Stimulated activated CD8-positive, alpha-beta memory T cell treated with anti-CD3 and anti-CD28 coated beads, Interleukin-12 subunit alpha, Interleukin-12 subunit beta, amount 100 ng/mL, for 24 hours (primary cell): ENCODE results near the gene TXNDC5.
"Not testable (repeated sequence)": the region's sequence is repeated elsewhere in the genome, so short reads cannot be mapped to it uniquely, and the experiment has no call there.

Source experiments
- DNase-seq: peaks from one replicate; pipeline ENCODE4 v3.0.0-alpha.2; 2020; ENCODE audit errors: extremely low read depth

Gene TXNDC5

DNA sequence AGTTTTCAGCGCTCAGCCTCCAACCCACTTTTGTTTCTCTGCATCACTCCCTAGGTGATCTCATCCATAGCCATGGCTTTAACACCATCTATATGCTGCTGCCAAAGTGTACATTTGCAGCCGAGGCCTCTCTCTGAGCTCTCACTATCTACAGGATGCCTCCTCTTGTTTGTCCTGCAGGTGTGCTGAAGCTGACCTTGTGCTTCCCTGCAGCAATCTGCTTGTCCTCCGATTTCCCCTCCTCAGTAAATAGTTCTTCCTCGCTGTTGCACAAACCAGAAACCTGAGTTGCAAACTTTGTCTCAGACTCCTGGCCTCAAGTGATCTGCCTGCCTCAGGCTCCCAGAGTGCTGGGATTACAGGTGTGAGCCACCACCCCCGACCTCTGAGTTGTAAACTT is 3.7 kb upstream of the TXNDC5 start:
- no peak for DNase-seq

DNA sequence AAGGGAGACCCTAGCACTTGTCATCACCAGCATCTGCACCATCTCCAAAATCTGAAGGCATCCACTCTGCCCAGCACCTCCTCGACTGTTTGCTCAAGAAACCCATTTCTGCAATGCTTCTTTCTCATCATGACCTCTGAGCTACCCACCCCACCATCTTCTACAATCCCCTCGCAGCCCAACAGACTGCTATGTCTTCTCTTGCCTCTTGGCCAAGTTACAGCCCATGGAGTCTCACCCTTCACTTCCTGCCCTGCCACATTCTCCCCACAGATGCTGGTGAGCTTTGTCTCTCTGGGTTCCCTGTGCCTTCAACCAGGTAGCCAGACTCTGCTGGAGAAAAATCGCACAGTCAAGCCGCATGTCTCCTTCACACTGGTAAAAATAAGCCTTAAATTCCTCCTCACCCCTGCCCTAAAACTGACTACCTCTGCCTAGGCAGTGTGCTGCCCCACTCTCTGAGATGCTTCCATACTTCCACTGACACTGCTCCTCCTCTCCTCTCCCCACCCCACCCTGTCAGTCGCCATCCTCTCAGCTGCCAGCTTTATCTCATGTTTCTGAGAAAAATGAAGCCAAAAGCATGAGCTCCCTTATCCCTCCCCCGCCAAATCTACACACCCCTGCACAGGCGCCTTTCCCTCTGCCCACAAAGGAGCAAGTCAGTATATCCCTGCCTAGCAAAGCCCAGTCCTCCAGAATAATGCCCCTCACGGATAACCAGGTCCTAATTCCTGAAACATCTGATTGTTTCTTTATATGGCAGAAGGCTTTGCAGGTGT is 2.3 kb upstream of the TXNDC5 start:
- DNase-seq: no peak

DNA sequence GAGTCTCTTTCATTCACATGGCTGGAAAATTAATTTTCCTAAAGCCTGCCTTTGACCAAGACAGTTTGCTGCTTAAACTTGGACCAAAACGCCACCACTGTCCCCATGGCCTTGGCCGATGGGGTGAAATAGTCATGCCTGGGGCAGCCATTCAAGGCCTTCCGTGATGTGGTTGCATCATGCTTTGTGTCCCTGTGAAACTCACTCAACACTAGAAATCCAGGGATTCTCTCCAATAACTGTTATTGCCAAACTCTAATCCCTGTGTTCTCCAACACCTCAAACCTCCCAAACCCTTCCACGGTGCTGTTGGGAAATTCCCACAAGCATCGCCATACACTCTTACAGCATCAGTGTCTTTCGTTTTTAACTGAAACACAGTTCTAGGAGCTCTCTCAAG is 1.4 kb upstream of the TXNDC5 start:
- no peak for DNase-seq

DNA sequence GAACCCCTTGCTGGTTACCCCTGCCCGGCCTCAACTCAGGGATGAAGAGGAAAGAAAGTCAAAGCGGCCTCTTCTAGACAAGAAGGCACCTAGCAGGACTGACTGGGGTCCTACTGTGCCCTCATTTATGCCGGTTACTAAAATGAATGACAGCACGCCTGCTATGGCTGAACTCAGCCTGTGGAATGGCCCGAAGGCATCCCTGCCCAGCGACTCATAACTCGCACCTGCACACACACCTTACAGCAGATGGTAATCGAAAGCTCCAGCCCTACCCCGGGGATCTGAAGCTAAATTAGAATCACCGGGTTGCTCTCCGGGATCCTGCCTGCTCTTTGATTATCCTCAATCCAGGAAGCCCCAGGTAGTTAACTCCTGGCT is 747 bp upstream of the TXNDC5 start:
- DNase-seq: no peak

DNA sequence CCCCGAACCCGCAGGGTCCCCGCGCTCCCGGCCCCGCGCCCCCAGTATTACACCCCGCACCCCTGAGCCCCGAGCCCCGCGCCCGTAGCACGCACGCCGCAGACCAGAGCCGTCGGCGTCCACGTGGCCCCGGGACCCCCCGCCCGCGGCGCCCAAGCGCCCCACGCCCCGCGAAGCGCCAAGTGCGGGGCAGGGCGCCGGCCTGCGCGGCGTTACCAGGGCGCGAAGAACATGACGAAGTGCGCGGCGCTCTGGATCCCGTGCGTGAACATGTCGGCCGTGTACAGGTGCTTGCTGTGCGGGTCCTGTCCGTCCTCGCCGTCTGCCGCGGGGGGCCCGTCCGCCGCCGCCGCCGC is 312 bp downstream of the TXNDC5 start:
- DNase-seq: no peak

DNA sequence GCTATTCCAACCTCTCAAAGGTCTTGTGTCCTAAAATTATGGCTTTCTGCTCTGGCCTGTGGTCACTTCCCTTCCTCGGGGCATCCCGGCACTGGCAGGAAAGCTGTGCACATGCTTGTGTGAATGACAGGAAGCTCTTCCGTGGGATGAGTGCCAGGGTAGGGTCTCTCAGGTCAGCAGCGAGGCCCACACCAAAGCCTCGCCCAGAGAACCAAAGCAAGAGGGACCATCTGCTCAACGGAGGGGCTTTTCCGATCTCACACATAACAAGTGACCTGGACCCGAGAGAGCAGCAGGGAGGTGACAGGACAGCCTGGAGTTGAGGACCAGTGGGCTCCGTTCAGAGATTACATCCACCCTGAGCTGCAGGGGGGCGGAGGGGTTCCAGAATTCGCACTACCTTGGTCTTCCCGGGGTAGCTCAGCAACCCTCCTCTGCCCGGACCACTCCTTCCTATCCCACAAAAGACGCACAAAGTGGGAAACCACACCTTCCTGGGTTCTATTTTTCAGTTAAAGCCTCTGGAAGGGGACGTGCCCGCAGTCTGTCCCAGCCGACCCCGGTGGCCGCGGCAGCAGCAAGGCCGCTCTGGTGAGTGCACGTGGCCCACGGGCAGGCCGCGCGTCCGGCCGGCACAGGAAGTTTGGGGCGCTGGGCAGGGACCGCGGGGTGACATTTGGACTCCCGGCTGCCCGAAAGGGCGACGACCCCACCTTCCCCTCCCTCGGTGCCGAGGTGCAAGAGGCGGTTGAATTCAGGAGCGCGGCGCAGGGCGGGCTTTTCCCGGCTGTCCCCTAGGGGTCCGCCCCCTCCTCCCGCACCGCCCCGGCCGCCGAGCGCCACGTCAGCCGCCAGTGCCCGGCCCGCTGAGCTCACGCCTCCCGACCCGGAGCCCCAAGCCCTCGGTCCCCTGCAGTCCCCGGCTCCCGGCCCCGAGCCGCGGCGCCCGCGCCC is 988 bp downstream of the TXNDC5 start:
- no peak for DNase-seq

DNA sequence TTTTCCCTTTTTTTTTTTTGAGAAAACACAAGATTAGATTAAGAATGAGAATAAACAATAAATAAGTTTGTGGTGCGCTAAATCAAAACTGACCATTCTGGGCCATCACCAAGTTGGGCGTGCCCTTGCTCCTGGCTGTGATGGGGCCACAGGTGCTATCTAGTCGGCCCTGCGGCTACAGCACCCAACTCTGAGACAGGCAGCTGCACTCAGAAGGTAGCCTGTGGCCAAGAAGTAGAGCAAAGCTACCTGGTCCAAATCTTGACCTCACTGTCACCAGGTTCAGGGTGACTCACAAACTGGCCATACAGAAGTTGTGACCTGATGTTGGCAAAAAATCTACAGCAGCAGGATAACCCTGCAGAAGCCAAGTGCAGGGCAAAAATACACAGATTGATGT is 3.4 kb downstream of the TXNDC5 start:
- no peak for DNase-seq

DNA sequence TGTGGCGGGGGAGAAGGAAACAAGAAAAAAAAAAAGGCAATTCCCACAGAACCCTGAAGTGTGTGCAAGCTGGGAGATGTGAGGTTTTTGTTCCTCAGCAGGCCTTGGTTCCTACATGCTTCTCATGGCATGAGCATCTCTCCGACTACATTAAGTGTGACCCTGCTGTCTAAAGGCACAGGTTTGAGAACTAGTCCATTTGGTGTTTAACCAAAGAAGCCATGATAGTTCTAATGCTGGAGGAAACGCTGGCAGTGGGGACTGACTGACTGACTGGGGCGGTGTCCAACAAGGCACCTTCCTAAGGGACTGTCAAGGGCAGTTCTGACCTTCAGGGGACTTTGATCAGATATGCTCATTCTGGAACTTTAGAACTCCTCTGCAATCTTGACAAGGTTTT is 3.8 kb downstream of the TXNDC5 start:
- no peak for DNase-seq

DNA sequence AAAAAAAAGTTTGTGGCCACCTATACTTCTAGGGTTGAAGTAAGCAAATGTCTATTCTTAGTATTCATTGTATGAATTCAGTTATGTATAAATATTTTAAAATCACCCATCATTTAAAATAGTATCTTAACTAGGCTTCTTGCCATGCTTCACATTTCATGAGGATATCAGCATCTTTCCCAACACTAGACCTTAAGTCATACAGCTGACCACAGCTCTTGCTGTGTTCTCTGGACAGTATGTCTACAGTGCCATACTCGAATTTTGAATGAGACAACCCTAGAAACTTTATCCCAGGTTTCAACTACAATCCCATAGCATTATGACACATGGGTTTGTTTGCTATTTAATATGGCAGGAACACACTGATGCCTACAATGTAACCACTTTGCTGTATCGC is 5.2 kb downstream of the TXNDC5 start:
- no peak for DNase-seq

DNA sequence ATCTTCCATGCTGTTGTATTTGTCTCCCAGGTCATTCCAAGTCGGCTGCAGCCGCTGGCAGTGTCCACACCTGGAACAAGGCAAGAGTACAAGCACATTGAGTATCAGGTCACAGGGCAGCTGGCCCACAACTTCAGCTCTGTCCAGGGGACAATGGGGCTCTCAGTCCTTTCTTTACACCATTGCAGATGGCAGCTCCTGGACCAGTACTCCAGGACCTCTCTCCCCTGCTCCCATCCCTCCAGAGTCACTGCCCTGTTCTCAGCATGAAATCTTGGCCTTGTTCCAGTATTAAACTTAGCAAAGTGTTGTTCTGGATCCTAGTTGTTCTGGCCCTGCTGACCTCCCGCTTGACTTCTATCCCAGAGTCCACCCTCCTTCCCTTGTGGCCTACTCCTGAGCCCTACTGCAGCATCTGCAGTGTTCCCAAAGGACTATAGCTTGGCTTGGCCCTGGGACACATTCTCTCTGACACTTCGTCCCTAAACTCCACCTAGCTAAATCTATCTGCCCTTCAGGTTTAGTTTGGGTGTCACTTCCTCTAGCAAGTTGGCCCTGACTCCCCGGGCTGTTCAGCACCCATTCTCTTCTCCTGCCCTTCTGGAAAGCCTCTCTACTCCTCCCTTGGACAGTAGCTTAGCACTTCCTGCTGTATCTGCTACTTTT is 5.8 kb downstream of the TXNDC5 start:
- DNase-seq: no peak

DNA sequence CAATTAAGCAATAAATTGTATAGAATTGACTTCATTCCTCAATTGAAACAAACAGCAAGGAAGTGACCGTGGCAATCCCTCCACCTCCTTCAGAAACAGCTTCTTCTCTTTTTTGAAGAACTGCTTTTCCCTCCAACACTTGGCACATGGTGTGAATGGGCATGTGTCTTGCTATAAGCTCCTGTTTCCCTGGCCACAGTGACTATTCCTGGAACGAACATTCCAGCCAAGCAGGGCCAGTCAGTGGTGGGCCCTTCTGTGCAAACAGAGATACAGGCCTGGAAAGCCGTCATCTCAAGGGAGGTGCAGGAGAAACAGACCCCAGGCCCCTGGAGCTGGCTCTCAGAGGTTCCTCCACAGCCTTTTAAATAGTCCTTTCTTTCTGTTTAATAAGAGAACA is 6.9 kb downstream of the TXNDC5 start:
- no peak for DNase-seq

DNA sequence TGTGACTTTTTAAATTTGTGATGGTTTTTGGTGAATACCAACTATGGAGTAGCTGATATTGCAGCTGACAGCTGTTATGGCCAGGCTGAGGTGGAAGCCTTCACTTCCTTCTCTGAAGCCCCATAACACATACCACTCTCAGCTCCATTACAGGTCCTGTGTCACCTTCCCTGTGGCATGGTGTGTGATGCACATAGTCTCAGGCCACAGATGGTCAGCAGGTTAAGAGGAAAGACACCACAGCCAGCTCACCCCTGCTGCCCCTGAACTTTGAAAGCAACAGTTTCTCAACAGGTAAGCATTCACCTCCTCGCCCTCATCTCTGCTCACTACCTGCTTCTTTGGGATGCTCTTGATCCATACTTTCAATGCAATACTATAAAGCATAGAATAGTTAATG is 7.7 kb downstream of the TXNDC5 start:
- no peak for DNase-seq

DNA sequence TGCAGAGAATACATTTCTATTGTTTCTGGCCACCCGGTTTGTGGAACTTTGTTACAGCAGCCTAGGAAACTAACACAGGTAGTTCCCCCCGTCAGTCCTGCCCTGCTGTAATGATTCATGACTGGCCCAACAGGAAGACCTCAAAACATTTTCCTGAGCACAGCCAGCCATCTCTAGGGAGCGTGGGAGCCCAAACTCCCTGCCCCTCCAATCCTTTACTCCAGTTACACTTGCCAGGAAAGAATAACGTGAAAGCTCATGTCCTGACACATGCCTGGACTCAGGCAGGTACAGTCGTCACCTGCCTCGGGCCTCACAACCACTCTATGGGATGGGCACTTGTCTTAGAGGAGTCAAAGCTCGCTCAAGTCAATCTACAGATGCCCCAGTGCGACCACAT is 8.4 kb downstream of the TXNDC5 start:
- DNase-seq: no peak

DNA sequence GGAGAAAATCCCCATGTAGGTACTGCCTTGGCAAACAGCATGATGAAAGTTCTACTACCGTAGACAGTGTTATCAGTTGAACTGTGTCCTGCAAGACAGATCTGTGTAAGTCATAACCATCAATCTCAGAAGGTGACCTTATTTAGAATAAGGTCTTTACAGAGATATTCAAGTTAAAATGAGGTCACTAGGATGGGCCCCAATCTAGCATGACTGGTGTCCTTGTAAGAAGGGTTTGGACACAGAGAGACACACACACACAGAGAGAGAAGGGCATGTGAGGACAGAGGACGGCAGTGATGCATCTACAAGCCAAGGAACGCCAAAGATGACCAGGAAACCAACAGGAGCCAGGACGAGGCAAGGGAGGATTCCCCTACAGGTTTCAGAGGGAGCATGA is 8.8 kb downstream of the TXNDC5 start:
- no peak for DNase-seq

DNA sequence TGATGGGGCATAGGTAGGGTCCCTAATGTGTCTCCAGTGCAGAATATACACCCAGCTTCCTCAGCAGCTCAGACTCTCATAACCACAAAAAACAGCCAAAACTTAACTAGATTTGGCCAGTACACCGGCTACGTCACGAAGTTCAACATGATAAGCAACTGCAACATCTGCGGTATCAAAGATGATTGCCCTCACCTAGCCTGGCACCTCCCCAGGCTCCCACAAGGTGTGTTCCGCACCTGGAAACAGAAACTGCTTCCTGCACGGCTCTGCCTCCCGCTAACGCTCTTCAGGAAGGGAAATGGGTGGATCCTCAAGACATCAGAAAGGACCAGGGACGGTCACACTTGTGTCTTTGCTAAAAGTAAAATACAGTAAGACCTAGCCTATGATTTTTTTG is 9.5 kb downstream of the TXNDC5 start:
- no peak for DNase-seq

DNA sequence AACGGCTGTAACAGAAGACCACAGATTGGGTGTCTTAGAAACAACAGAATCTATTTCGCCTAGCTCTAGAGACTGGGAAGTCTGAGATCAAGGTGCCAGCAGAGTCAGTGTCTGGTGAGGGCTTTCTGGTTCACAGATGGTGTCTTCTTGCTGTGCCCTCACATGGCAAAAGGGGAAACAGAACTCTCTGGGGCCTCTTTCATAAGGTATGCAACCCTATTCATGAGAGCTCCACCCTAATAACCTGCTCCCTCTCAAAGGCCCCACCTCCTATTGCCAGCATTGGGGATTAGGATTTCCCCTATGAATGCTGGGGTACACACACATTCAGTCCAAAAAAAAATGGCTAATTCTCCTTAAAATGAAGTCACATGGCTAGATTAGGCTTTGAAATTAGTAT is 10.0 kb downstream of the TXNDC5 start:
- no peak for DNase-seq

DNA sequence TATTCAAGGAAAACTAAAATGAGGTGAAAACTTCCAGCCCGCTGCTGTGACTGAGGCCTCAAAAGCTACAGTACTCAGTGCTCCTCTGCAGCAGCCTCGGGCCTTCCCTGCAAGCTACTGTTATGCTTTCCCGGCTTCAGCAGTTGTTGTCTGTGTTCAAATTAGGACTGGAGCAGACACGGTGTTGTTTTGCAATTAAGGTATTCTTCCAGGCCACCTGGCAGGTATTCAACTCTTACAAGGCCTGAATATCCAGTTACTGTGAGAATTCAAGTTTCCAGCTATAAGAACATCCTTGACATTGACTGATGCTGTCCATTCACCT is 10.7 kb downstream of the TXNDC5 start:
- DNase-seq: no peak

DNA sequence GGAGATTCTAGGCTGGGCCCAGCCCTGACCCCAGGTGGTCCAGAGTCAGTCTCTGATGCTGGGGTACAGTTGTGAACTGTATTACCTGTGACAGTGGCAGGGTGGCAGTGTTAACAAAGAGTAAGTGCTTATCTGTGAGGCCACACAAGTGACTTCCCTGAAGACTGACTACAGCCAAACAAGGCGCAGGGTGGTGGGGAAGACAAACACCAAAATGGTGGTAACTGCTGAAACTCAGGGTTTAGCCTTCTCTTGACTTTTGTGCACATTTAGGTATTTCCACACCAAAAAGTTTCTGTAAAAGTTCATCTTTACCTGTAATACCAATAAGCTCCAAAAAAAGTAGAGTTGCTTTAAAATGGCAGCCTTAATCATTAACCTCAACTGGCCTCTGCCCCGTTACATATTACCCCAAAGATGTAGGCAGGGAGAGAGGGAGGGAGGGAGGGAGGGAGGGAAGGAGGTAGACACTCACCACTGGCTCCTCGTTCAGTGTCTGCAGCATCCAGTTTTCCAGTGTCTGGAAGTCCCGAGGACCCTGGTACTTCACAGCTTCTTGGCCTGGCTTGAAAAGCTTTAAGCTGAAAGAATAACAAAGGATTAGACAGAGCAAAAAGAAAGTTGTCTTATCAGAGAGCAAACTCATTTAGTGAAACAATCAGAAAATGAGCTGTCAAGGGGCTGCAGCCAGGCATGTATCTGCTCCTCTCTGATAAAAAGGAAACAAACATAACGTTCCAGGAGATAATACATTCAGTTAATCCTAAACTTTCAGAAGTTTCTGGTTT is 11.3 kb downstream of the TXNDC5 start:
- DNase-seq: no peak

DNA sequence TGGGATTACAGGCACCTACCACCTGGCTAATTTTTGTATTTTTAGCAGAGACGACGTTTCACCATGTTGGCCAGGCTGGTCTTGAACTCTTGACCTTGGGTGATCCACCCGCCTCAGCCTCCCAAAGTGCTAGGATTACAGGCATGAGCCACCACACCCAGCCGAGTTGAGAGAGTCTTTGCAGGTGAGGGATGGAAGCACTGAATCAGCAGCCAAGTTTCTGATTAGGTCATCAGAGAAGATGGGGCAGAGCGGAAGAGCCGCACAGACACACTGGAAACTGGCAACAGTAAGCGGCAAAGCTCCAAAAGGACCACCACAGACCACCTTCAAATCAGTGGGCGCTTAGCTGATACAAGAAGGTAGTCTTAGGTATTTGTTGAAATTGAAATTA is 12.4 kb downstream of the TXNDC5 start:
- DNase-seq: not testable (repeated sequence)

DNA sequence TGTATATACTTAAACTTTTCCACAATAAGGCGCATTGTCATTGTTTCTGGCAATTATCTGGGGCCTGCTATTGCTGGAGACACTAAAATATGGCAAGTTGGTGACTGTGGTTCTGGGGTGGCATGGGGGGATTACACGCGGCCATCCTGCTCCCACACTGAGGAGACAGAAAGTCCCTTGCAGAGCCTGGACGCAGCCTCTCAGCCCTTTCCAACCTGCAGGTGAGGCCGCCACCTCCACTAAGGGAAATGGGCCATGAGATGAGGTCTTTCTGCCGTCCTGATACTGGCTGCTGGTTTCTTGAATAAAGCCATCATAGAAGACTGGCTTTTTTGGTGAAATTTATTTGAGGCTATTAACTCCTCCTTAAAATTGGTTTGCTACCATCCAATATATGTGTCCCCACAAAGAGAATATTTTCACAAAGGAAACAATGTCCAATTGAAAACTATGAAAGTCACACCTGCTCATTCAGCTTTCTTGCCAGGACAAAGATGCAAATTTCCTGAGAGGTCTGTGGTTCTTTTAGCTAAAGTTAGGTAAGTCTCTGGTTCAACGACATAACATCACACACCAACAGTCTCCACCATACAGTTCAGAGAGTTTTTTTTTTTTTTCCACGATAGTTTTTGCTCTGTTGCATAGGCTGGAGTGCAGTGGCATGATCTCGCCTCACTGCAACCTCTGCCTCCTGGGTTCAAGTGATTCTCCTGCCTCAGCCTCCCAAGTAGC is 13.0 kb downstream of the TXNDC5 start:
- DNase-seq: no peak

DNA sequence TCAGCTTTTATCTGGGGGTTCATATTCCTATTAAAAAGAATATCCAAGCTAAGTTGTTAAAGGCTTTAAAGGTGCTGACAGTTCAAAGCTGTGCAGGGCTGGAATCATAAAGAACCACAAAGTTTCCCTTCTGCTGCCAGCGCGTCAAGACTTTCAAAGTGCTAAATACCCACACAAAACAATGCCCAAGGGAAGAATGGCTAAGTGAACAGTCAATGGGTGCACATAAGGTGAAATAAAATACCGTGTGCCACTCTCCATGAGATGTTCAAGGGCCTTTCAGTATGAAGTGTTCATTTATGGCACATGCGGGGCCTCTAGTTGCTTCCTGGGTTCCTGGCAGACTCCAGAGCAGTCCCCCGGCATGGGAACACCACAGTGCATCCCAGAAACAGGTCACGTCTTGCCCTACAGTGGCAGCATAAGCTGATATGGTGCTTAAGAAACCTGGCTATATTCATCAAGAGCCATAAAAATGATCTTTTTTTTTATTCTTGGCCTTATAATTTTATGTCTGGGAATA is 14.1 kb downstream of the TXNDC5 start:
- no peak for DNase-seq
